Left cardiac atrium (tissue), 4 donors: ENCODE results near the gene KRT84. TPM values are rescaled to one million over a fixed set of nuclear protein-coding genes. Genes with fewer than 3 reads are reported as not detected.
"Not testable (repeated sequence)": the region's sequence is repeated elsewhere in the genome, so short reads cannot be mapped to it uniquely, and the experiment has no call there.

Experiments used
- ATAC-seq, 2 donors: fragments of 200-7000 bp; cut with Tn5 transposase; one replicate each; pipeline ENCODE4 v1.9.1; 2020; ENCODE audit warnings: mild to moderate bottlenecking in 2 of 2, moderate library complexity in 2 of 2
- DNase-seq: peaks from one replicate; pipeline ENCODE4 v3.0.0-alpha.2; 2020
- intact Hi-C, 2 donors: fragments of 100-400 bp; cut with DNase I; formaldehyde crosslinking; loops; one replicate each; pipeline versions ENCODE4 v1.14.1 to v1.15.1; 2022 to 2023
- total RNA-seq, 2 donors: library from RNA; stranded (reverse); fragmentation: NEBNext Ultra II Directional; extraction: Animal tissue kit (Norgen Biotek cat#: 25700); gene quantifications; one replicate each; pipeline ENCODE4 v1.2.1, GENCODE V29; 2021
- donor health status: DM: no; HTN: yes; CAD: no.
- donor health status: DM: no; HTN: yes; CAD: no; lungs with severe emphysema.
- donor health status: DM: yes; HTN: yes; CAD: no.
- donor health status: Dilated cardiomyopathy.

Gene KRT84
- total RNA-seq, 2 donors from 2014 or later, result not detected

- no peak for DNase-seq
- intact Hi-C loops, result no loop called here
- ATAC-seq, result no peak
These were observed 28.4 kb upstream of the KRT84 start for GRCh38 chr12:52413782-52414345.

GRCh38 chr12:52413202-52413601, 27.8 kb upstream of the KRT84 start:
- no peak for DNase-seq
- intact Hi-C loops, result no loop called here
- no peak for ATAC-seq

- DNase-seq, result no peak
- intact Hi-C loops, result no loop called here
- ATAC-seq, result no peak
These were observed 26.4 kb upstream of the KRT84 start for GRCh38 chr12:52411815-52412214.

DNA sequence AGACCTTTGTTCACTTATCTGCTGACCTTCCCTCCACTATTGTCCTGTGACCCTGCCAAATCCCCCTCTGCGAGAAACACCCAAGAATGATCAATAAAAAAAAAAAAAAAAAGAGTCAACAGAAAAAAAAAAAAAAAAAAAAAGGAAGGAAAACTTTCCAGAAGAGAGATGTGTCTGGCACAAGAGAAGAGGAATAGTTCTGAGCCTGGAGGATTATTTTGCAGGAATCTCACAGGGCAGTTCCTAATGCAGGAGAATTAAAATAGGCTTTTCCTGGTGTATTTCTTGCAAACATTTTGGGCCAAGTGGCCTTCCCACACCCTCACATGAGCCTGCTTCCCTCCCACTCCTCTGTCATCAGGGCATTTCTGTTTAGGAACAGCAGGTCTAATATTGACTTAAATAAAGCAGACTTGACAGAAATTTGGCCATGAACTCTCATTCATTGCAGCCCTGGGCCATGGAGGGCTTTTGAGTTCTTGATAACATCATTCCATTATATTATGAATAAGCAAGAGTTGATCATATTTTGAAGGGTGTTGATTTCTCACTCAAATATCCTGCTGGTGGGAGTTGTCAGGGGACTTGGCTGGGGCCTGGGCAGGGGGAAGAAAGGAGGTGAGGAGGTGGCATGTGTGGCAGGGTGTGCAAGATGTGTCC, 25.3 kb upstream of the KRT84 start:
- intact Hi-C loops, ATAC-seq: not testable (repeated sequence)

DNA sequence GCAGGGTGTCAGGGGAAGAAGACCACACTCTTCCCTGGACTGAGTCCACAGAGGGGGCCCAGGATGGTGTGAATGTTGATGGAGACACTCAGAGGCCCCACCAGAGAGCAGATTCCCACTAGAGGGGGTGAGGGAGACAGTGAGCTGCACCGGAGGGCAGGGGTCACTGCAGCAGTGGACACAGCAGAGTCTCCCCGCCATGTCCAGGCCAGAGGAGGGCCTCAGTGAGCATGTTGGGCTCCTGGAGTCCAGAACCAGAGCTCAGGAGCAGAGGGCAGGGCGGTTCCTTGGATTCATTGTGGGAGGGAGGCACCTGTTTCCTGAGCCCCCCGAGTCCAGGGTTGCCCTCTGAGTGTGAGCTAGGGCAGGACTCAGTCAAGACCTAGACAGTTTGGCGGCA, 22.5 kb upstream of the KRT84 start:
- intact Hi-C loops, result no loop called here
- no peak for ATAC-seq
- DNase-seq, result no peak

More for the DNA sequence above, 25.3 kb upstream of the KRT84 start:
- DNase-seq, result not testable (repeated sequence)

- ATAC-seq, result no peak
- intact Hi-C loops, result no loop called here
These were observed 20.5 kb upstream of the KRT84 start, which contains the start of gene KRT82 for GRCh38 chr12:52405922-52406385. Gene KRT82, minus strand, starts transcription at chr12:52406335. Its CDS starts 58 bp downstream, at chr12:52406277.

GRCh38 chr12:52404951-52405350, 19.5 kb upstream of the KRT84 start:
- ATAC-seq (no peak), DNase-seq (no peak)
- intact Hi-C loops, result no loop called here

More at GRCh38 chr12:52405922-52406385, 20.5 kb upstream of the KRT84 start, which contains the start of gene KRT82:
- no peak for DNase-seq

DNA sequence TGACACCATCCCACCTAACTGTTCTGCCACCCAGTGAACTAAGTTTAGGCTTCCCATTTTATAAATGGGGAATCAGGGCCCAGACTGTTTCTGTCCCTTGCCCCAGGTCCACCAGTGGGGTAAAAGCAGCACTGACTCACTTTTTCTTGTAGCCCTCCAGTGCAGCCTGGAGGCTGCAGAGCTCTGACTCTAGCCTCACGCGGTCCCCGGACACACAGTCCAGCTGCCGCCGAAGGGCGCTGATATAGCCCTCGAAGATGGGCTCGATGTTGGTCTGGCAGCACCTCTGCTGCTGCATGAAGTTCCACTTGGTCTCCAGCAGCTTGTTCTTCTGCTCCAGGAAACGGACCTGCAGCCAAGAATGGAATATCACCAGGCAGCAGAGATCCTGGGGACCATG, 18.1 kb upstream of the KRT84 start:
- ATAC-seq (no peak), DNase-seq (no peak)
- intact Hi-C loops, result no loop called here

- ATAC-seq, result no peak
- intact Hi-C loops, result no loop called here
- DNase-seq, result no peak
These were observed 17.6 kb upstream of the KRT84 start for GRCh38 chr12:52402873-52403540.

DNA sequence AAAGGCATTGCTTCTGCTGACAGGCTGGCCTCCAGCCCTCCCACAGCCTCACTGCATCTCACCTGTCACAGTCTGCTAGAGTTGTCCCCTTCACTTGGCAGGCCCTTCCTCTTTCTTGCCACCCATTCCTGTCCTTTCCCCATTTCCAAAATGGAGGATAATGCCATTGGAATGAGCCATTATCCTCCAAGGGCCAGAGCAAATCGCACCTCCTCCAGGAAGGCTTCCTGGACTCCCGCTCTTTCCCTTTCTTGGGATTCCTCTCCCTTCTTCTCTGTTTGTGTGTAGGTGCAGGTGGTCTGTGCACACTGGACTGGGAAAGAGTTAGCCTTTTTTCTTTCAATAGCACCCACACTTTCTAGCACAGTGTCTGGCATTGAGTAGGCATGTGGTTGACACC, 16.9 kb upstream of the KRT84 start:
- no peak for DNase-seq
- ATAC-seq, result no peak
- intact Hi-C loops, result no loop called here

DNA sequence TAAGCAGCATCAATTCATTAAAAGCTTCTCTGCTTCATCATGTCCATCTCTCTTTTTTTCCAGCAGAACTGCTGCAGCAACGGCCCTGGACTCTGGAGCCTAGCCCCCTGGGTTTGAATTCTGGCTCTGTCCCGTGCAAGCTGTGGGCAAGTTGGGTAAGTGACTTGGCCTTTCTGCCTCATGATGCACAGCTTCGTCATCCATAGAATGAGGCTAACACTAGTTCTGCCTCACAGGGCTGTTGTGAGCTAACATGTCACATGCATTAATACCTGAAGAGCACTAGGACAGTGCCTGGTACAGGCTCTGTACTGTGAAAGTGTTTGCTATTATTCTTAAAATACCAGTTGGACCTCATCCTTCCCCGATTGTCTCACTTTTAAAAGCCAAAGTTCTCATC, 16.5 kb upstream of the KRT84 start:
- no peak for ATAC-seq
- intact Hi-C loops, result no loop called here

GRCh38 chr12:52401526-52401925, 16.1 kb upstream of the KRT84 start:
- intact Hi-C loops, result no loop called here
- no peak for ATAC-seq
- DNase-seq, result no peak

More for the DNA sequence above, 16.5 kb upstream of the KRT84 start:
- no peak for DNase-seq

- no peak for DNase-seq
- intact Hi-C loops, result no loop called here
- ATAC-seq, result no peak
These were observed 15.5 kb upstream of the KRT84 start for GRCh38 chr12:52400906-52401305.

DNA sequence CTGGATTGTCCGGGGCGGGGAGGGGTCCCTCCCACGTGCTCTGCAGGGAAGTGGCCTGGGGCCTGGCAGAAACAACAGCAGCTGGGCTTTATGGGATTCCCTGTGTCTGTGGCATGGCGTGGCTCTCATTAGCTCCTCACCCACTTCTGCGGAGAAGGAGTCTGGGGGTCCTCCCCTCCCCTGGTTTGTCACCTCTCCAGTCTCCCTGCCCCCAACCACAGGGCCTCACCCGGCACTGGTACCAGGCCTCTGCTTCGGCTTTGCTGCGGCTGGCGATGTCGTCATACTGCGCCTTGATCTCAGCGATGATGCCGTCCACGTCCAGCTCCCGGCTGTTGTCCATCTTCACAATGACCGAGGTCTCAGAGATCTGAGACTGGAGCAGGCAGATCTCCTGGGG, 14.3 kb upstream of the KRT84 start:
- ATAC-seq (no peak), DNase-seq (no peak)
- intact Hi-C loops, result no loop called here

DNA sequence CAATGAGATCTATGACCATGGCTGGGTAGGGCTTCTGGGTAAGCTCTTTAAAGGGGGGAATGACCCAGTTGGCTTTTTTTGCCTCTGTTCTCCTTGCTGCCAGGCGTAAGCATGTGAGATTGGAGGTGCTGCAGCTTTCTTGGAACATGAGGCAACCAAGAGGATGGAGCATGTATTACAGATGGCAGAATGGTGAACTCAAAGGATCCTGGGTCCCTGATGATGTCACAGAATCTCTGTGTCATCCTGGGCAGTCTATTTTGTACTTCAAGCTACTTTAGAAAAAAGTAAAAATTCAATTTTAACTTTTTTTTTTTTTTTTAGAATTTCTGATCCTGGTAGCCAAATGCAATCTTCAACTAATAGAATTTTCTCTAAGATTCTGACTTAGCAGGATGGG, 12.7 kb upstream of the KRT84 start:
- intact Hi-C loops, result no loop called here
- ATAC-seq, result no peak
- DNase-seq, result no peak

DNA sequence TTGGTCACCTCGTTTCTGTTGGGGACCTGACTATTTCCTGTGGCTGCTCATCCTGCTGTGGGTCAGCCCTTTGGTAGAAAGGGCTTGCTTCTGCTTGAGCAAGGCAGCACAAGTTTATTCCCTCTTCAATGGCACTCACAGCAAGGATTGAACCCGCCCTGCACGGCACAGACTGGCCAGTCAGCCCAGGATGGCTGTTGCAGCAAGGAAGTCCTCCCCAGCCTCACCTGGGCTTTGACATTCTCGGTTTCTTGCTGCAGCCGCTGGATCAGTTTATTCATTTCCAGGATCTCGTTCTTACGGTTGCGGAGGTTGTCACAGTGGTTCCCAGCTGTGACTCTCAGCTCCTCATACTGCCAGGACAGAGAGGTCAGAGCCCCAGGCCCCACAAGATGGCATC, 11.2 kb upstream of the KRT84 start:
- no peak for DNase-seq

GRCh38 chr12:52395761-52396434, 10.4 kb upstream of the KRT84 start:
- intact Hi-C loops, result no loop called here
- DNase-seq (no peak), ATAC-seq (no peak)

More for the DNA sequence above, 11.2 kb upstream of the KRT84 start:
- ATAC-seq, result no peak
- intact Hi-C loops, result no loop called here

DNA sequence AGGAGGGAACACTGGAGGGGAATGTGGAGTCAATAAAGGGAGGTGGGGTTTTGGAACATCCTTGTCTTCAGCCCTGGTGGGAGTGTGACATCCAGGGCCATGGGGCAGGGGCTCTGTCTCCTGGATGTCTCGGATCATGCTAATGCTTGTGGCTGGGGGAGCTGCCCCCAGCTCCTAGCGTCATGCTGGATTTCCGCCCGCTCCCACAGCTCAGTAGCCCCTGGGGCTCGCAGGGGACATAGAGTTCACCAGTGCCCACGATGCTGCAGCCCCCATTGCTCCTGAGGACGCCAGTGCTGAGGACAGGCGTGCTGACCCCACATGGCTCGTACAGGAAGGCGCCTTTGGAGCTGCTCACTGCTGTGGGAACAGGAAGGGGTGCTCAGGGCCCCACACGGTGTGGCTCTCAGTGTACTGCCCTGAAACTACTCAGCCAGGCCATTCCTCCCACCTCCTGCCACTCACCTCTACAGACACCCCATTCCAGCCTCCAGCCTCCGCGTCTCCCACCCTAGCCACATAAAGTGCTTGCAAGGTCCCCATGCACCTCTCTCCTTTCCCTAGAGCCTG, 9.5 kb upstream of the KRT84 start:
- no peak for DNase-seq
- no peak for ATAC-seq
- intact Hi-C loops, result loop anchor here in 1 of 2 donors (5.0 kb wide), 1 partner anchor 482 kb away; no protein-coding TSS in a partner anchor

GRCh38 chr12:52392465-52393007, 7.1 kb upstream of the KRT84 start:
- intact Hi-C loops, result loop anchor here in 1 of 2 donors (5.0 kb wide), 1 partner anchor 485 kb away; no protein-coding TSS in a partner anchor
- no peak for DNase-seq
- no peak for ATAC-seq
